HFFc6 (cell line): Measurements from ENCODE around the gene ALKBH5. TPM values are rescaled to one million over a fixed set of nuclear protein-coding genes. Genes with fewer than 3 reads are reported as not detected.

Source experiments
- DNase-seq: peaks from one replicate; pipeline ENCODE4 v3.0.0-alpha.2; 2018
- H3K27ac Mint-ChIP-seq: 2 replicates; pipeline ENCODE4 v1.8.0; 2020; ENCODE audit warnings: mild to moderate bottlenecking, mixed read lengths
- H3K27me3 Mint-ChIP-seq: 2 replicates; pipeline ENCODE4 v1.8.0; 2021; ENCODE audit warnings: mild to moderate bottlenecking, moderate library complexity, mixed read lengths; ENCODE audit not compliant: insufficient read depth
- H3K36me3 Mint-ChIP-seq: 2 replicates; pipeline ENCODE4 v1.8.0; 2021; ENCODE audit warnings: low read depth, mixed read lengths
- H3K4me1 Mint-ChIP-seq: 2 replicates; pipeline ENCODE4 v1.8.0; 2020; ENCODE audit warnings: low read depth, mixed read lengths
- H3K4me3 Mint-ChIP-seq: 2 replicates; pipeline ENCODE4 v1.8.0; 2020; ENCODE audit warnings: mild to moderate bottlenecking, moderate library complexity, mixed read lengths
- H3K9me3 Mint-ChIP-seq: 2 replicates; pipeline ENCODE4 v1.8.0; 2020; ENCODE audit warnings: mild to moderate bottlenecking, mixed read lengths
- total RNA-seq, 6 experiments: library from RNA; stranded (reverse); fragmentation: NEBNext Ultra II Directional; extraction: Animal tissue kit (Norgen Biotek cat#: 25700); gene quantifications; 2 replicates in 1 of 6; 3 replicates in 5 of 6; pipeline ENCODE4 v1.2.3, GENCODE V29; 2021
- TF ChIP-seq, protein P1 (sequence below): fragments of 200-600 bp; sonication (generic); IDR thresholded peaks from 2 replicates; pipeline ENCODE4 v1.5.0; 2021; ENCODE audit warnings: antibody characterized with exemption, mild to moderate bottlenecking

ALKBH5 gene
- total RNA-seq, 6 experiments from 2014 or later, result 90.2 to 117 (median 103) TPM

GRCh38 chr17:18238299-18238698 lies 54.7 kb downstream of the ALKBH5 start:
- TF ChIP-seq, protein P1, sequence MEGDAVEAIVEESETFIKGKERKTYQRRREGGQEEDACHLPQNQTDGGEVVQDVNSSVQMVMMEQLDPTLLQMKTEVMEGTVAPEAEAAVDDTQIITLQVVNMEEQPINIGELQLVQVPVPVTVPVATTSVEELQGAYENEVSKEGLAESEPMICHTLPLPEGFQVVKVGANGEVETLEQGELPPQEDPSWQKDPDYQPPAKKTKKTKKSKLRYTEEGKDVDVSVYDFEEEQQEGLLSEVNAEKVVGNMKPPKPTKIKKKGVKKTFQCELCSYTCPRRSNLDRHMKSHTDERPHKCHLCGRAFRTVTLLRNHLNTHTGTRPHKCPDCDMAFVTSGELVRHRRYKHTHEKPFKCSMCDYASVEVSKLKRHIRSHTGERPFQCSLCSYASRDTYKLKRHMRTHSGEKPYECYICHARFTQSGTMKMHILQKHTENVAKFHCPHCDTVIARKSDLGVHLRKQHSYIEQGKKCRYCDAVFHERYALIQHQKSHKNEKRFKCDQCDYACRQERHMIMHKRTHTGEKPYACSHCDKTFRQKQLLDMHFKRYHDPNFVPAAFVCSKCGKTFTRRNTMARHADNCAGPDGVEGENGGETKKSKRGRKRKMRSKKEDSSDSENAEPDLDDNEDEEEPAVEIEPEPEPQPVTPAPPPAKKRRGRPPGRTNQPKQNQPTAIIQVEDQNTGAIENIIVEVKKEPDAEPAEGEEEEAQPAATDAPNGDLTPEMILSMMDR, result no peak
- H3K27me3 Mint-ChIP-seq, result peaks cover 1% of the 10 kb centered on the region
- DNase-seq, result no peak
- H3K9me3 Mint-ChIP-seq, result no peaks in the 10 kb centered on the region
- H3K27ac Mint-ChIP-seq, result no peak overlapping the region
- H3K36me3 Mint-ChIP-seq, result peaks cover 11% of the 10 kb centered on the region
- no peak overlapping the region for H3K4me3 Mint-ChIP-seq
- H3K4me1 Mint-ChIP-seq, result peaks cover 23% of the 10 kb centered on the region

- Mint-ChIP-seq H3K27ac (no peak overlapping the region), H3K4me1 (peaks cover 17% of the 10 kb centered on the region), H3K27me3 (peaks cover 2% of the 10 kb centered on the region), H3K4me3 (no peak overlapping the region), H3K36me3 (peaks cover 18% of the 10 kb centered on the region), H3K9me3 (no peaks in the 10 kb centered on the region)
- no peak for DNase-seq
- TF ChIP-seq, protein P1, result no peak
Measured at GRCh38 chr17:18240449-18240848, 56.8 kb downstream of the ALKBH5 start.

- H3K27ac Mint-ChIP-seq, result no peak overlapping the region
- H3K36me3 Mint-ChIP-seq, result peaks cover 25% of the 10 kb centered on the region
- H3K4me3 Mint-ChIP-seq, result no peak overlapping the region
Measured at GRCh38 chr17:18241229-18241871, 57.7 kb downstream of the ALKBH5 start.

GRCh38 chr17:18245038-18245776 lies 61.6 kb downstream of the ALKBH5 start:
- peaks cover 22% of the 10 kb centered on the region for H3K36me3 Mint-ChIP-seq

More at GRCh38 chr17:18241229-18241871, 57.7 kb downstream of the ALKBH5 start:
- no peaks in the 10 kb centered on the region for H3K9me3 Mint-ChIP-seq
- H3K27me3 Mint-ChIP-seq, result peaks cover 3% of the 10 kb centered on the region; the same call in 1 of the 2 replicates
- H3K4me1 Mint-ChIP-seq, result peaks cover 8% of the 10 kb centered on the region
- no peak for DNase-seq
- TF ChIP-seq, protein P1, result no peak

DNA sequence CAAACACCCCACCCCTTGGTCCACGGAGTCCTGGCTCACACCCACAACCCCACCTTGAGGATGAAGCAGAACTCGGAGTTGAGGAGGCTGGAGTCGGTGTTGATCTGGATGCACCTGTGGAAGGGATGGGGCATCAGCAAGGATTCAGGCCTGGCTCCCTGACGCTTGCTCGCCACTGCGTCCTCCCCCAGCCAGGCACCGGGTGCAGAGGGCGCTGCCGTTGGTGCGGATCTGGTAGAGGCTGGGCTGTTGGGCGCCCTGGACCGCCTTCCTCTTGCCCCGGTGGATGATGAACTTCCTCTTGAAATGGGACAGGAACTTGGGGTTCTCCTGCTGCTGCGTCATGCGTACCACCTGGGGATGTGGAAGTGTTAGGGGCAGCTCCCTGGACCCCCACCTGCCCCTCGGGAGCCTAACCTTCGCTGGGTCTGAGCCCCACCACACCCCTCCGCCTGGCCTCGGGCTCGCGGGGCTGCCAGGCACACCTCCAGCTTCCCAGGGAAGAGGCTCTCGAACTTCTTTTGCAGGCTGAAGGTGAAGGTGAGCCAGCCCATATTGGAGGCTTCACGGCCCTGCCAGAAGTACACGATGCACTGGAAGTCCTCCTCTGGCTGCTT lies 62.6 kb downstream of the ALKBH5 start:
- Mint-ChIP-seq H3K27ac (no peak overlapping the region), H3K4me3 (no peak overlapping the region; the same call in 1 of the 2 replicates), H3K4me1 (peaks cover 15% of the 10 kb centered on the region), H3K36me3 (peaks cover 30% of the 10 kb centered on the region), H3K27me3 (peaks cover 10% of the 10 kb centered on the region), H3K9me3 (no peaks in the 10 kb centered on the region)
- TF ChIP-seq, protein P1, result no peak
- no peak for DNase-seq

More at GRCh38 chr17:18245038-18245776, 61.6 kb downstream of the ALKBH5 start:
- H3K27ac Mint-ChIP-seq, result peak overlapping the region; percentile 69
- H3K4me3 Mint-ChIP-seq, result no peak overlapping the region
- DNase-seq, result no peak
- H3K4me1 Mint-ChIP-seq, result peaks cover 15% of the 10 kb centered on the region
- H3K27me3 Mint-ChIP-seq, result peaks cover 10% of the 10 kb centered on the region
- TF ChIP-seq, protein P1, result no peak
- H3K9me3 Mint-ChIP-seq, result no peaks in the 10 kb centered on the region
